NCI-H774 (cell line): ENCODE data around the gene NPHP3.

Experiments
- DNase-seq: peaks from one replicate; lab custom pipeline; 2025; lab: John Stamatoyannopoulos, UW

Gene NPHP3

DNA sequence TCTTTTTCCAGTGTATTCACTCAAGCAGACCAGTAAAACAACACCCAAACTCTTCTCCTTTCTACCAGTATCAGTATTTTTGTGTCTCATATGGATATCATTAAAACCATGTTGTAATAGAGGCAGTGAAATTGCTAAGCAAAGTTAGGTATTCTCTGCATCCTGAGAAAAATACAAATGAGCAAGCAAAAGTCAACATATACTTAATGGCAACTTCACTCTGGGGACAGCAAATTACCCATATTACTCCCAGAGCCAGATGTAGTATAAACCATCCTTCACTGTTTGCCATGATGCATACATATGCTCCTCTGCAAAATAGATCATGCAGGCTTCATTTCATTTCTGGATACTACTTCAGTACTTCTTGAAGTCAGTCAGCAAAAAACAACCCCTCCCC, 40.0 kb downstream of the NPHP3 start:
- no peak for DNase-seq

DNA sequence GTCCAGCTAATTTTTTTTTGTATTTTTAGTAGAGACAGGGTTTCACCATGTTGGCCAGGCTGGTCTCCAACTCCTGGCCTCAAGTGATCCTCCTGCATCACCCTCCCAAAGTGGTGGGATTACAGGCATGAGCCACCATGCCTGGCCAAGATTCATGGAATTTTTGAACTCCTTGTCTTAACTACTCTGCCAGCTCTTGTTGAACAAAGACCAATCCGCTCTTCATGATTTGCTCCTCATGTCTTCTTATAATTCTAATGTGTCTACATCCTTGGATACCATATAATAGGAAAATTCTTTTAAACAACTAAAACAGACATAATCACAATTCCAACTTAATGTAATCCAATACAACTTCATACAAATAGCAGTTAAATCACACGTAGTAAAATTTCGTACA, 40.8 kb downstream of the NPHP3 start:
- DNase-seq = no peak

DNA sequence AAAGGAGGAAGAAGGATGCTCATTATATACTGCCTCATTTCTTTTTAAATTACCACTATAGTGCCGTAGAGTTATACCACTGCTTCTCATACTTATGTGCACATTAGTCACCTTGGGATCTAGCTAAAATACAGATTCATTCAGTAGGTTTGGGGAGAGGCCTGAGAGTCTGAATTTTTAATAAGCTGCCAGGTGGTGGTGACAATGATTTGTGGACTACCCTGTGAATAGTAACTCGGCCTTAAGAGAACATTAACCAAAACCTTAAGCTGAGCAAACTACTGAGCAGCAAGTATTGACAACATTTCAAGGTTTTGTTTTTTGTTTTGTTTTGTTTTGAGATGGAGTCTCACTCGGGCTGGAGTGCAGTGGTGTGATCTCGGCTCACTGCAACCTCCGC, 42.3 kb downstream of the NPHP3 start:
- DNase-seq = no peak

DNA sequence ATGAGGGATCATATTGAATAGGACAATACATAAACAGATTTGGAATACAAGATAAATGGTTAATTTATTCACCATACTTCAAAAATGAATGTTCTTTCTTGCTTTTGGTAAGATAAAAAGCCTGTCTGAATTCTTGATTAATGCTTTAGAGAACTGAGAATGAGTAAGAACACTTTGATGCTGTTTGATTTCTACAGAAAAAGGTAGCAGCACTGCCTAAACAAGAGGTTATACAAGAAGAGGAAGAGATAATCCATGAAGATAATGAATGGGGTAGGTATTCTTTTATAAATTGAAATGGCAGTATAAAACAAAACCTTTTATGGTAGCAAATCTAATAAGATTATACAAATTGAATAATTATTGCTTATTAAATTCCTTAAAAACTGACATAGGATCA, 46.8 kb downstream of the NPHP3 start:
- DNase-seq = no peak

DNA sequence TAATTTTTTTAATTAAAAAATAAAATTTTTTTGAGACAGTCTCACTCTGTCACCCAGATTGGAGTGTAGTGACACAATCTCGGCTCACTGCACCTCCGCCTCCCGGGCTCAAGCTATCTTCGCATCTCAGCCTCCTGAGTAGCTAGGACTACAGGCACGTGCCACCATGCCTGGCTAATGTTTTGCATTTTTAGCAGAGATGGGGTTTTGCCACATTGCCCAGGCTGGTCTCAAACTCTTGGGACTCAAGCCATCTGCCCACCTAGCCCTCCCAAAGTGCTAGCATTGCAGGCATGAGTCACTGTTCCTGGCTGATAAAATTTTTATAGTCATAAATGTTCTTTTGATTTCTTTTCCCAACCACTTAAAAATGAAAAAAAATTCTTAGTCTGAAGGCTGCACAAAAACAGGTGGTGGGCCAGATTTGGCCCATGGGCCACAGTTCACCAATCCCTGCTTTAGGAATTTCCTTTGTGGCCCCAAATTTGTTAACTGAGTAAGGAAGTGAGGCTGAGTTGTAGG, 52.9 kb downstream of the NPHP3 start:
- no peak for DNase-seq

DNA sequence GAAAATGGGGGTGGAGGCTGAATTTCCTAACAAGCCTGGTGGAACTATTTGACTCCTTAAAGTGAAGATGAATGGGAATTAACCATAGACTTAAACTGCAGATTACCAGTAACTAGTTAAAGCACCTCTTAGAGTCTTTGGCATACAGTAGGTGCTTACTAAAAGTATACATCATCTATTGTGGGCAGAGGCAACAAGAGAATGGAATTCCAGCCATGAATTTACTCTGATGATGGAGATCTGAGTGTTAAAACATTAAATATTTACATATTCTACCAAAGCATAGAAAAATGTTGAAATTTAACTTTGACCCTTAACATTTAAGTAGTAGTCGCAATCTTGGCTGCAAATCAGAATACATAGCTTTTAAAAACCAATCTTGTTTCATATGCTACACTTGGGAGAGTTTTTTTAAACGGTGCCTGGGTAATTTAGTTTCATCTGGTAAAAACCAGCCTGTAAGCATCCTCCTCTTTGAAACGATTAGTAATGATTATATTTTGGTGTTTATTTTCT, 56.9 kb downstream of the NPHP3 start:
- no peak for DNase-seq

DNA sequence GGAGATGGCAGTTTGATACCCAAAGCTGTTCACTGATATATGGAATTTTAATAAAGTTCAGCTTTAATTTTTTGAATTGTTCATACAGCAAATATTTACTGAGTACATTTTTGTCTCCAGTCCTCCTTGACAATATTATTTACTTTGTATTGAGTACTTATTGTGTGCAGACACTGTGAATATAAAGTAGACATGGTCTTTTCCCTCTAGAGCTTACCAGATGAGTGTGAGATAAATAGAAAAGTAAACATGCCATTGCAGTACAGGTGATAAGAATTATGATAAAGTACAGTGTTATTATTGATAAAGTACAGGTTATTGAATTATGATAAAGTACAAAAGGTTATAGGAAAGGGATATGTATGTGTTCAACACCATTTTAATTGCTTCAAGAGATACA, 60.0 kb downstream of the NPHP3 start:
- DNase-seq = no peak

DNA sequence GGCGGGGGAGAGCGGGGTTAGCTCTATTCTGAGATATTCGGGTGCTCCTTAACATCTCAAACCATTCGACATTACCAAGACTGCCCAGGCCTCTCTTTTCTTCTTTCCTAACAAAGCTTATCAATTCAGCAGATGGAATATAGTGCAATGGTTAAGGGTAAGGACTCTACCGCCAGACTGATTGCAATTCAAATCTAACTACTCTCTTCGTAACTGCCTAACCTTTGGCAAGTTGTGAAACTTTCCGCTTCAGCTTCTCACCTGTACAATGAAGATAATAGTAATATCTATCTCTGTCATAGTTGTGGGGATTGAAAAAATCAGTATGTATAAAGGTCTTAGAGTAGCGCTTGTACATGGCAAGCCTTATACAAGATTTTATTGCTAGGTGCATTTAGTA, 61.1 kb downstream of the NPHP3 start:
- DNase-seq = no peak

DNA sequence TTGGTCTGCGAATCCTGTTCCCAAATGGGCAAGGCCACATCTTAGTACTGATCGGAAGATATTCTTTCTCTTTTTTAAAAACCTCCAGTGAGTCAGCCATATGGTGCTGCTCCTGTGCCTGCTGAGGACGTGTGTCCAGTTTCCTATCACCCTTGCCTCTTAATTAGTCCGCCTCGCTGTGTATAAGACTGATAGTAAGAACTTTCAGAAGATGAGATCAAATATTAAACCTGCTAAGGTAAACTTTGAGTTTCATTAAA, 61.5 kb downstream of the NPHP3 start:
- DNase-seq = no peak

DNA sequence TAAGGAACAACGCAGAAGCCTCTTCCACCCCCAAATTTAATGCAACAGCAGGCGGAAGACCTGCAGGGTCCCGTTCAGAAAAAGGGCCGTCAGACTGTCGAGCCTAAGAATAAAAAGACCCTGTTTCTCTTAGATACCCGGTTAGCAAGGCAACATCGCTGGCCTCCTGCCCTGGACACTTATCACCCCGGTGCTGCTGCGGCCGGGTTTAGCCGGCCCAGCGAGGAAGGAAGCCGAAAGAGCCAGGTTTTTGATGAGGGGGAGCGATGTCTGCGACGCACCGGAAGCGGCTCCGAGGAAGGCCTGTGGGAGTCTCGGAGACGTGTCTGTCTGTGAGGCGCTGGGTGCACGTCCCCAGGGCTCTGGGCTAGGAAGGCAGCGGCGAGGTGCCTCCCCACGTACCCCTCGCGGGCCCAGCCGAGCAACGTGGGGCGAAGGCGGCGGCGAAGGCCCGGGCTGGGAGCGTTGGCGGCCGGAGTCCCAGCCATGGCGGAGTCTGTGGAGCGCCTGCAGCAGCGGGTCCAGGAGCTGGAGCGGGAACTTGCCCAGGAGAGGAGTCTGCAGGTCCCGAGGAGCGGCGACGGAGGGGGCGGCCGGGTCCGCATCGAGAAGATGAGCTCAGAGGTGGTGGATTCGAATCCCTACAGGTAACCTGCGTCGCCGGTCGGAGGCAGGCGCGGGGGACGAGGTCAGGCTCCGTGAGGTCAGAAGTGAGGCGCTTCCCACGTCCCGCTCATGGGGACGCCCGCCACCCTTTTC, 62.0 kb downstream of the NPHP3 start, which contains the start of gene UBA5:
Gene UBA5 (plus strand): TSS at position 278 of the 759 bp plus-strand sequence. CDS start 209 bp downstream, at position 487.
- peak; percentile 39 for DNase-seq

DNA sequence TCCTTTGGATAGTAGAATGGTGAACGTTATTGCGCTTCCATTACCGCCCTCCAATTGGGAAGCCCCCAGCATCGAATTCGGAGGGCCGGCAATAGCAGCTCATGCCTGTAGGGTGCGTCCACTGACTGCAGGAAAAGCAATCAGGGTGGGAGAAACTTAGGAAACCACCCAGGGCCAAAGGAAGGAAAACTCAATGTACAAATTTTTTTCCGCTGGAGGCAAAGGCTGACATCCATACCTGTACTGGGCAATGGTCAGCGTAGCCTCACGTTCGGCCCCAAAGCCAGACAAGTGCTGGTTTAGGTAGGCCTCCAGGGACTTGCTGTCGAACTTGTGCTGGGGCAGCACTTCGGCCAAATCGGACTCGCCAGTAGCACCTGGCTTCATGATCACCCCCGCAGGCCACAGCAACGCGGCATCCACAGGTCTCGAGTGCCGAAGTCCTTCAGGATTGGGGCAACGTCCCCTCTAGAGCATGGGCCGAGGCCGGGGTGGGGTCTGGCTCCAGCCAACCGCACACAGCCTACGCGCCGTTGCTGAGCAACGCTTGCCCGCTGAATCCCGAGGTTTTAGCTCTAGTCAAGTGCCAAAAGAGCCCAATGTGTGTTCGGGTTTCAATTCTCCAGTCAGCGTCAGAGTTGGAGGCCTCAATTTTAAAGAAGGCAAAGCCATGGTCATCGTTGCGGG, 62.7 kb downstream of the NPHP3 start, which contains the start of gene ACAD11:
Gene ACAD11 (minus strand): TSS at position 445 of the 687 bp plus-strand sequence. CDS start 58 bp downstream, at position 387.
- peak; percentile 68 for DNase-seq

DNA sequence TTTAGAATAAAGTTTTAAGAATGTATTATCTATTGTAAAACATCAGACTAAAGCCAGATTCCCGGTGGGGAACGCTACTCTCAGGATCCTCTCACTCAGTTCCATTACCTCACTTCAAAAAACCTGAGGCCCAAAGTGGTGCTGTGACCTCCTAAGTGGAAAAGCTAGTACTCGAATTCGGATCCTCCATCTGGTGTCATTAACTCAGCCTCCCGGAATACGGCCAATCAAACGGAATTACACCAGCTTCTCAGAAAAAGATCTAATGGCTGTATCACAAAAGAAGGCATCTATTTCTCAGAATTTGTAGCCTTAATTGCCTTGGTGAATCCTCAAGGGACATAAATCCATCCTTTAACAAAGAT, 63.2 kb downstream of the NPHP3 start:
- DNase-seq = no peak

DNA sequence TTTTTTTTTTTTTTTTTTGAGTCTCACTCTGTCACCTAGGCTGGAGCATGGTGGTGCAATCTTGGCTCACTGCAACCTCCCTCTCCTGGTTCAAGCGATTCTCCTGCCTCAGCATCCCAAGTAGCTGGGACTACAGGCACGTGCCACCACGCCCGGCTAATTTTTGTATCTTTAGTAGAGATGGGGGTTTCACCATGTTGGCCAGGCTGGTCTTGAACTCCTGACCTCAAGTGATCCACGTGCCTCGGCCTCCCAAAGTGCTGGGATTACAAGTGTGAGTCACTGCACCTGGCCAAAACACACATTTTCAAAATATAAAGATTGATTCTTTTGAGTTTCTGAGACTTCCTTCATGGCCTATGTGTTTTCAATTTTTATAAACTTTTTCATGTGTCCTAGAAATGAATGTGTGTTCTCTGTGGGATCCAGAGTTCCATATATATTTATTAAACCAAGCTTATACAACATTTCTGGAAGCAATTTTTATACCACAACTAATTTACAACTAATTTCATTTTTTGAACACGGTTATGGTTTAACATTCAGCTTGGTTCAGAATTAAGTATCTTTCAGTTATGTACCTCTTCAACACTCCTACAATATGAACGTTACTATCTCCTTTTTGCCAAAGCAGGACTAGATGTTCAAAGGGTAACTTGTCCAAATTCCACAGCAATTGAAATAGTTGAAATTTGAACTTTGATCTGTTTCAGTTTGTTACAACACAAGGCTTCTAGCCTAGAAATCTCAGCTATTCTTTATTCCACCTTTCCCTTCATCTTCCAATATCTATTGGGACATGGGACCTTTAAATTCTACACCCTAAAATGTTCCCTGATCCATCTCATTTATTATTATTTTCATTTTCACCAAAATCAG, 64.1 kb downstream of the NPHP3 start:
- no peak for DNase-seq

DNA sequence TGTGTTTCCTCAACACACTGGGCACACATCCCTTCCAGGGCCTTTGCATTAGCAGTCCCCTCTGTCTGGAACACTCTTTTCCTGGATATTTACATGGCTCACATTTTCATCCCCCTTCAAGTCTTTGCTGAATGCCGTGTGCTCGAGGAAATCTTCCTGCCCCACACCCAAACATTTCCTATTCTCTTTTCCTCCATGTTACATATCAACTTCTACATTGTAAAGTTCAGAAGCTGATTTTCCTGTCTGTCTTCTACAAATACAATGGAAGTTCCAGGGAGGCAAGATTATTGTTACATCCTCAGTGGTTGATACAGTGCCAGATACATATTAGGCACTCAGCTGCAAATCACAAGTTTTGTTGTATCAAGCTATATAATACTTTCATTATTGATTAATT, 66.7 kb downstream of the NPHP3 start:
- DNase-seq = no peak

DNA sequence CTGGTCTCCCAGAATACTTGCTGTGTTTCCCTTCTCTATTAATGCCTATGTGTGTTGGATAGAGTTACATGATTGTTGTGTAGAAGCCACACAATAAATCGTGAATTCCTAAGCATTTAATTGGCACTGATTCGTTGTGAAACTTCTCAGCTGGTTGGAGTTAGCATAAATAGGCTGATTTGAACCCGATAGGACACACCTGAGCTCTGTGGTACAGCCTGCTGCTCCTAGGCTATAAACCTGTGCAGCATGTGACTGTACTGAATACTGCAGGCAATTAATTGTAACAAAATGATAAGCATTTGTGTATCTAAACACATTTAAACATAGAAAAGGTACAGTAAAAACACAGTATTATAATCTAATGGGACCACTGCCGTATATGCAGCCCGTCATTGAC, 67.5 kb downstream of the NPHP3 start:
- no peak for DNase-seq

DNA sequence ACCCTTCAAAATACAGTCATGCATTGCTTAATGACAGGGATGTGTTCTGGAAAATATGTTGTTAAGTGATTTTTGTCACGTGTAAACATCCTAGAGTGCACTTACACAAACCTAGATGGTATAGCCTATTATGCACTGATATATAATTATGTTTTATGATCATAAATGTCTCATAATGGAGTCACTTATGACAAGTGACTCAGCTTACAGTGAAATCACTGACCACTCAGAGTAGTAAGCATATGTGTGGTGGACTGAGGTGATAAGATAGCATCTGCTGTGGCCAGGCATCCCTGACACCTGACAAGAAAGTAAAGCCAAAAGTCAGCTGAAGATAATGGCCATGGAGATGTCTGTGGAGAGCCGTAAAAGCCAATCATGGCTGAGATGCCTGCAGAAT, 68.0 kb downstream of the NPHP3 start:
- no peak for DNase-seq

DNA sequence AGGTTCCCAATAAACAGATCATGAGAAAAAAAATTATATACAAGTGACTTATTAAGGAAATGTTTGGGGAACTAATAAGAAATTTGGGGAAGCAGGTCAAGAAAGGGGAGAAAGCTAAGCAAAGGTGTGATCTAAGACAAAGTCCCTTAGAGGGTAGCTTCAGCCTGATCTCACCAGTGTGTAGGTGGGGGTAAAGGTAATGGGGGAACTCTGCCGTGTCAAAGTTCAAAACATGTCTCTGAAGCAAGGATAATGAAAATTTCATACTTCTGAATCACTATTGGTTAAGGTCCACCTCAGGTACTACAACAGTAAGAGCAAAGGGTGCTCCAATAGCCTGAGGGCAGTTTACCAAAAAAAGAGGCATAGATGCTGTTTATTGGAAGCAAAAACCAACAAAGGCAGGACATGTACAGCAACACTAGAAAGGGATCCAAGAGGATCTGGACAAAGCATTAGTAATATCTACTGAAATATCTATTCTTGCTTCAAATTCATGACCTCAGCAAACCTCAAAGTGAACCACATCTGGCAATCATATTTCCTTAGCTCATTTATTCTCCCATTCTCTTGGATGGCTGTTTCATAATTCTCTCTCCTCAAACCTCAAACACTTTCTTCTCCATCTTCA, 69.5 kb downstream of the NPHP3 start:
- no peak for DNase-seq

DNA sequence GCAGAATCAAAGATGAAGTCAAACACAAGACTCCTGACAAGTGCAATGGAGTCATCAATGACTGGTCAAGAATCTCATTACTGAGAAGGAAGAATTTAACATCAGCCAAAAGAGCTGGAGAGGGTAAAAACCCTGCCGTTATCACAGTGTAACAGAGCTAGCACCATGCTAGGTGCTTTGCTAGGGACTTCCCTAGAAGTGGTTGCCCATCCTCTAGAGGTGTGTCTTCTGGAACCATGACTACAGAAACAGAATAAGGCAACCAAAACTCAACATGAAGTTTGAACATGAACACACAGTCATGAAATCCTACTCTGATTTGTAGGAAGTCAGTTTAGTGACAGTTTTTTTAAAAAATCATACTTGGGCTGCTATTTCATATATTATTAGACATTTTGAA, 72.1 kb downstream of the NPHP3 start:
- DNase-seq = no peak

DNA sequence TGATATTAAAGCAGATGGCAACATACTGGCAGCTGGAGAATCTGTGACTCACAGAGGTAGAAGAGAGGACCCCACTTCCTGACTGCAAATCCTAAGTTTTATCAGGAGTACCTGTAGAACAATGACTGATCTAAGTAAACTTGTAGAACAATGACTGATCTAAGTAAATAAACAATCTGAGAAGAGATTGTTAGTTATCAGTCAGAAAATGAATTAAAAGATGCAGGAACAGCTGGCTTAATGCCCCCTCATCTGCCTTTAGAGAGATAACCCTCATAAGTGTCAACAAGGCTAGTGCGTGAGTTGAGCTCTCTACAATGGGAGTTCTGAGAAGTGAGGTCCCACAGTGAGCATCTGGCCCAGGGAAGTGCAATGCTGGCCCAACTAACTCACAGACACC, 77.2 kb downstream of the NPHP3 start:
- no peak for DNase-seq

DNA sequence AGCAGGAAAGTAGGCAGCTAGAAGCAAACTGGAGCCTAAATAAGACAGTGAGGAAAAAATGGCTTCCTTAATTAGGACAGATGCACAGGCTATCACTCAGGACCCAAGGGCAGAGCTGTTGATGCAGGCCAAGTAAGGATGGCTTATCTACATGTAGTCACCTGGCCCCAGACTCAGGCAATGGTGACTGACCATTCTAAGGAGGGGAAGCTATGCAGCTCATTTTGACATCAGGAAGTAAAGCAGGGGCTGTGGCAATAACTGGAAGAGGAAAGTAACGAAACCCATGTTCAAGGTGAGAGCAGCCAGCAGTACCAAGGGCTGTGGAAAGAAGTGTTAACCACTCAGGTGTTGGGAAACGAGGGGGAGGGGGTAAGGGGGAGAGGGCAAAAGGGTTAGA, 78.8 kb downstream of the NPHP3 start:
- no peak for DNase-seq

DNA sequence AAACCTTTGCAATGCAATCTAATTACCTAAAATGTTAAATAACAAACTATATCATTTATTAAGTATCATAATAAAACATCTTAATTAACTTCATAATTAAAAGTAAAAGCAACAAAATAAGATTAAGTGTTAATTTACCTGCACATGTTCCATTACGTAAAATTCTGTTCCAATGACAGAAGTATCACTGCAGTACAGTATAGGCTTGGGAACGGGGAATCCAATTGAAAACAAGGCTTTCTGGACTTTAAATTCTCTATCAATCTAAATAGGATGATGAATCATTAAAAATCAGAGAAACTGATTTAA, 79.7 kb downstream of the NPHP3 start:
- DNase-seq = no peak

DNA sequence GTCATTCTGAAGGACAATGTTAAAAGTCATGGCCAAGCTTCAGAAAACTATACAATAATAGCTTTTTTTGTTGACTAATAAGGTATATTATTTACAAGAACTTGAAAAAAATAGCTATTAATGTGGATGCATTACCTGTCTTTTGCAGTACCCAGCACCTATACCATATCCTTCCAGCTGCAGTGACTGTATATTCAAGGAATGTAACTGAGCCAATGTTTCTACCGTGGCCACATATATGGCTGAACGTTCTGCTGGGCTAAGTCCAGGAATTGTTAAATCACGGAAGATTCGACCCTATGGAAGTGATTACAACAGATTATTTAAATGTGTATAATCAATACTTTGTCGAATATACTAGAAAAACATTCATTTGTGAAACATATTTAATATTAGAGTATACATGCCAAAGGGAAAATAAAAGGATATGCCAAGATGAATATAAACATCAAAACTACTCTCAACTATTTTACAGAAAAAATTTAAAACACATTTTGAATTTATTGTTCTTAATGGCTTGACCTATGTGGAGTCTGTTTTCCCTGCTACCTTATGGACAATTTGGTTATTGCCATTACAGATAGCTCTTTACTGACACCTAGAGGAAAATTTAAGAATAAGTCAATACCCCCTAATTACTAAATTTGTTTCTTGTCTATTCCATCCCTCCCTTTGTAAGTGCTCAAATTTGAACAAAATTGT, 80.2 kb downstream of the NPHP3 start:
- DNase-seq = peak; percentile 45
